Brain pericyte (primary cell): ENCODE results near the gene PBX1.

Experiments used
- DNase-seq: peaks from one replicate; pipeline ENCODE4 v3.0.0-alpha.2; 2012; ENCODE audit warnings: low read depth, low spot score

PBX1 gene

GRCh38 chr1:164667600-164667999 lies 108.6 kb downstream of the PBX1 start:
- DNase-seq = no peak

GRCh38 chr1:164668491-164669400 lies 109.8 kb downstream of the PBX1 start:
- no peak for DNase-seq

GRCh38 chr1:164670026-164670425 lies 111.0 kb downstream of the PBX1 start:
- no peak for DNase-seq

- DNase-seq = no peak
Measured at GRCh38 chr1:164670786-164671185, 111.8 kb downstream of the PBX1 start.

- no peak for DNase-seq
Measured at GRCh38 chr1:164671323-164671965, 112.5 kb downstream of the PBX1 start.

- DNase-seq = no peak
Measured at GRCh38 chr1:164671966-164672571, 113.1 kb downstream of the PBX1 start.

GRCh38 chr1:164672588-164672987 lies 113.6 kb downstream of the PBX1 start:
- DNase-seq = no peak

GRCh38 chr1:164673584-164674214 lies 114.7 kb downstream of the PBX1 start:
- DNase-seq = no peak

GRCh38 chr1:164675342-164675904 lies 116.4 kb downstream of the PBX1 start:
- no peak for DNase-seq

- no peak for DNase-seq
Measured at GRCh38 chr1:164678136-164678700, 119.2 kb downstream of the PBX1 start.

GRCh38 chr1:164682570-164682969 lies 123.6 kb downstream of the PBX1 start:
- DNase-seq = no peak

- no peak for DNase-seq
Measured at GRCh38 chr1:164683235-164683634, 124.3 kb downstream of the PBX1 start.

- DNase-seq = no peak
Measured at GRCh38 chr1:164685266-164686035, 126.5 kb downstream of the PBX1 start.

GRCh38 chr1:164687777-164688176 lies 128.8 kb downstream of the PBX1 start:
- no peak for DNase-seq

GRCh38 chr1:164688791-164689190 lies 129.8 kb downstream of the PBX1 start:
- DNase-seq = no peak

- no peak for DNase-seq
Measured at GRCh38 chr1:164689672-164690511, 130.9 kb downstream of the PBX1 start.

- DNase-seq = no peak
Measured at GRCh38 chr1:164692420-164692819, 133.4 kb downstream of the PBX1 start.

- no peak for DNase-seq
Measured at GRCh38 chr1:164693564-164694359, 134.8 kb downstream of the PBX1 start.

GRCh38 chr1:164694505-164694904 lies 135.5 kb downstream of the PBX1 start:
- no peak for DNase-seq
